ENCODE measurements around the gene SFXN5. TPM values are rescaled to one million over a fixed set of nuclear protein-coding genes. Genes with fewer than 3 reads are reported as not detected.
"Not testable (repeated sequence)": the region's sequence is repeated elsewhere in the genome, so short reads cannot be mapped to it uniquely, and the experiment has no call there.

SFXN5 gene
- polyA plus RNA-seq, 5 donors: 13.7 to 17.6 (median 14.9) TPM

GRCh38 chr2:72908741-72909140 lies 162.8 kb downstream of the SFXN5 start:
- no peak for DNase-seq

GRCh38 chr2:72907369-72907768 lies 164.1 kb downstream of the SFXN5 start:
- DNase-seq: not testable (repeated sequence)

- no peak for DNase-seq
These were observed 170.1 kb downstream of the SFXN5 start for GRCh38 chr2:72901426-72901825.

GRCh38 chr2:72900191-72900825 lies 171.2 kb downstream of the SFXN5 start:
- DNase-seq: no peak

- DNase-seq: no peak
These were observed 173.0 kb downstream of the SFXN5 start for GRCh38 chr2:72898585-72898906.

GRCh38 chr2:72897785-72898584 lies 173.5 kb downstream of the SFXN5 start:
- DNase-seq: no peak

GRCh38 chr2:72896446-72896845 lies 175.1 kb downstream of the SFXN5 start:
- DNase-seq: no peak

- DNase-seq: peak in 1 of 2 donors; percentile 28
These were observed 175.7 kb downstream of the SFXN5 start for GRCh38 chr2:72895759-72896281.

- no peak for DNase-seq
These were observed 176.4 kb downstream of the SFXN5 start for GRCh38 chr2:72895154-72895553.

GRCh38 chr2:72894514-72894913 lies 177.0 kb downstream of the SFXN5 start:
- DNase-seq: no peak

- DNase-seq: peak in 1 of 2 donors; percentile 32
These were observed 177.8 kb downstream of the SFXN5 start for GRCh38 chr2:72893594-72894319.

- DNase-seq: peak in 1 of 2 donors; percentile 52
These were observed 178.9 kb downstream of the SFXN5 start for GRCh38 chr2:72892506-72893173.

Other genes starting within 250 kb of the SFXN5 start
- gene EXOC6B, start 245.7 kb downstream of the SFXN5 start, polyA plus RNA-seq (ENCODE audit: insufficient read depth in 1 of 5, insufficient read length in 5 of 5, low replicate concordance in 1 of 5): 10 to 100 TPM; 17.2 to 27.4 (median 26.6) TPM
- 1 to 10 TPM; 3.8 to 6.6 (median 6.3) TPM for gene SPR, start 184.3 kb downstream of the SFXN5 start, polyA plus RNA-seq (ENCODE audit: insufficient read depth in 1 of 5, insufficient read length in 5 of 5, low replicate concordance in 1 of 5)
- gene EMX1, start 154.2 kb downstream of the SFXN5 start, polyA plus RNA-seq (ENCODE audit: insufficient read depth in 1 of 5, insufficient read length in 5 of 5, low replicate concordance in 1 of 5): under 1 TPM in 3 of 5 donors, not detected in 2; 0.06 to 0.15 (median 0.06) TPM
- gene RAB11FIP5, start 41.2 kb upstream of the SFXN5 start, polyA plus RNA-seq (ENCODE audit: insufficient read depth in 1 of 5, insufficient read length in 5 of 5, low replicate concordance in 1 of 5): 10 to 100 TPM in 3 of 5 donors, 1 to 10 TPM in 2; 9.0 to 12.5 (median 11.8) TPM
- gene NOTO, start 130.9 kb upstream of the SFXN5 start, polyA plus RNA-seq (ENCODE audit: insufficient read depth in 1 of 5, insufficient read length in 5 of 5, low replicate concordance in 1 of 5): under 1 TPM; 0.08 to 0.18 (median 0.13) TPM
- 10 to 100 TPM; 30.4 to 39.0 (median 35.6) TPM for gene SMYD5, start 142.5 kb upstream of the SFXN5 start, polyA plus RNA-seq (ENCODE audit: insufficient read depth in 1 of 5, insufficient read length in 5 of 5, low replicate concordance in 1 of 5)
- 10 to 100 TPM in 4 of 5 donors, 1 to 10 TPM in 1; 9.8 to 21.8 (median 11.8) TPM for gene PRADC1, start 161.5 kb upstream of the SFXN5 start, polyA plus RNA-seq (ENCODE audit: insufficient read depth in 1 of 5, insufficient read length in 5 of 5, low replicate concordance in 1 of 5)
- 100 to 1,000 TPM; 211 to 233 (median 216) TPM for gene CCT7, start 162.6 kb upstream of the SFXN5 start, polyA plus RNA-seq (ENCODE audit: insufficient read depth in 1 of 5, insufficient read length in 5 of 5, low replicate concordance in 1 of 5)
- gene FBXO41, start 212.8 kb upstream of the SFXN5 start, polyA plus RNA-seq (ENCODE audit: insufficient read depth in 1 of 5, insufficient read length in 5 of 5, low replicate concordance in 1 of 5): 1 to 10 TPM; 1.5 to 2.1 (median 1.6) TPM
- not detected for gene EGR4, start 221.8 kb upstream of the SFXN5 start, polyA plus RNA-seq (ENCODE audit: insufficient read depth in 1 of 5, insufficient read length in 5 of 5, low replicate concordance in 1 of 5)